Karpas-422 (cell line): ENCODE results near the gene TMEM132E. TPM values are rescaled to one million over a fixed set of nuclear protein-coding genes. Genes with fewer than 3 reads are reported as not detected.

Experiments used
- DNase-seq: peaks from one replicate; pipeline ENCODE4 v3.0.0-alpha.2; 2015
- H2AFZ ChIP-seq: fragments of 200-600 bp; sonication (generic); 2 replicates; pipeline ENCODE4 v1.6.1; 2014; ENCODE audit warnings: antibody characterized with exemption, low read length, mixed read lengths
- H3K27ac ChIP-seq: fragments of 200-600 bp; sonication (generic); 2 replicates; pipeline ENCODE4 v1.5.1; 2014; ENCODE audit warnings: mild to moderate bottlenecking, low read length, moderate library complexity
- H3K27me3 ChIP-seq: fragments of 200-600 bp; sonication (generic); 2 replicates; pipeline ENCODE4 v1.6.1; 2014; ENCODE audit warnings: low read length, mixed read lengths
- H3K36me3 ChIP-seq: fragments of 200-600 bp; sonication (generic); 2 replicates; pipeline ENCODE4 v1.6.1; 2014; ENCODE audit warnings: low read length, mixed read lengths; ENCODE audit not compliant: insufficient read depth
- H3K4me1 ChIP-seq: fragments of 200-600 bp; sonication (generic); 2 replicates; pipeline ENCODE4 v1.6.1; 2014; ENCODE audit warnings: mild to moderate bottlenecking, low read length, mixed read lengths
- H3K4me2 ChIP-seq: fragments of 200-600 bp; sonication (generic); 2 replicates; pipeline ENCODE4 v1.6.1; 2014; ENCODE audit warnings: low read length, low read depth, mild to moderate bottlenecking; ENCODE audit not compliant: poor library complexity, severe bottlenecking
- H3K4me3 ChIP-seq: fragments of 200-600 bp; sonication (generic); 2 replicates; pipeline ENCODE4 v1.5.1; 2014; ENCODE audit warnings: mild to moderate bottlenecking, antibody characterized with exemption, low read length, mixed read lengths
- H3K79me2 ChIP-seq: fragments of 200-600 bp; sonication (generic); 2 replicates; pipeline ENCODE4 v1.6.1; 2014; ENCODE audit warnings: mild to moderate bottlenecking, low read length, mixed read lengths
- H3K9ac ChIP-seq: fragments of 200-600 bp; sonication (generic); 2 replicates; pipeline ENCODE4 v1.6.0; 2014; ENCODE audit warnings: low read length
- H3K9me2 ChIP-seq: fragments of 200-600 bp; sonication (generic), shearing (Covaris generic); replicated peaks from 2 replicates; pipeline ENCODE4 v1.6.0; 2014; ENCODE audit warnings: mild to moderate bottlenecking, low read length, moderate library complexity; ENCODE audit not compliant: insufficient read depth
- H3K9me3 ChIP-seq: fragments of 300-700, 200-600 bp; sonication (generic); 2 replicates; pipeline ENCODE4 v1.6.1; 2014; ENCODE audit warnings: low read length, mixed read lengths
- H4K20me1 ChIP-seq: fragments of 200-600 bp; sonication (generic); 2 replicates; pipeline ENCODE4 v1.6.1; 2014; ENCODE audit warnings: mild to moderate bottlenecking, antibody characterized with exemption, low read length, low read depth; ENCODE audit not compliant: insufficient read depth
- total RNA-seq: library from RNA; depleted of rRNA; stranded (reverse); fragments of >200 nt; shearing (Covaris generic); gene quantifications from 2 replicates; pipeline ENCODE4 v1.2.3, GENCODE V29; 2014; ENCODE audit warnings: low replicate concordance

Gene TMEM132E
- total RNA-seq, 1 experiment from 2014 or later = not detected

DNA sequence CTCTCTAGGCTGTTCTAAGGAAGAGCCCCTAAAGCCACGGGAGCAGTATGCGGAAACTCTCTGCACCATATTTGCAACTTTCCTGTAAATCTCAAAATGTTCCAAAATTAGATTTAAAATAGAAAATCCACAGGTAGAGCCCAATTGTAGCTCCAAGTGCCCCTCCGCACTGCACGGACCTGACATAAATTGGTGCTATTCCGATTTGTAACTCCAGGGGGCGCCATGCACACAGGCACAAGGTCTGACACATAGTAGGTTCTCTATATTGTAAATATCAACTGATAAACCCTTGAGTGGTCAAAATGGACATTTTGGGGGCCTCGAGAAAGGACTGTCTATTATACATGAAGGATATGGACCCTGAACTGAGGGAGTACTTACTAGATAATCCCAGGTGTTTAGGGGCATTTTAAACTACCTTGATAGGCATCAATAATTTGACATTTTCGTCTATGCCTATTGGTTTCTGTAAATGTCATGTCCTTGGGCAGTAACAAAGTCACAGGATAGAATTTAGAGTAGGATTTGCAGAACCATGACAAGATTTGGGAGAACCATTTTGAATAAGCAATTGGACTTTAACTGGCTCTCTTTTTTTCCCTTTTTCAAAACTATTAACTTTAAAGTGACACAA lies 36.6 kb upstream of the TMEM132E start:
- Histone ChIP-seq H3K4me2 (no peak overlapping the region), H3K27me3 (no peaks in the 10 kb centered on the region), H3K4me3 (no peak overlapping the region), H4K20me1 (no peaks in the 10 kb centered on the region), H3K36me3 (no peaks in the 10 kb centered on the region), H3K9me3 (no peaks in the 10 kb centered on the region), H2AFZ (no peak overlapping the region), H3K79me2 (no peaks in the 10 kb centered on the region), H3K9ac (no peak overlapping the region), H3K9me2 (no peaks in the 10 kb centered on the region), H3K4me1 (no peaks in the 10 kb centered on the region), H3K27ac (no peak overlapping the region)
- DNase-seq = peak; percentile 74

DNA sequence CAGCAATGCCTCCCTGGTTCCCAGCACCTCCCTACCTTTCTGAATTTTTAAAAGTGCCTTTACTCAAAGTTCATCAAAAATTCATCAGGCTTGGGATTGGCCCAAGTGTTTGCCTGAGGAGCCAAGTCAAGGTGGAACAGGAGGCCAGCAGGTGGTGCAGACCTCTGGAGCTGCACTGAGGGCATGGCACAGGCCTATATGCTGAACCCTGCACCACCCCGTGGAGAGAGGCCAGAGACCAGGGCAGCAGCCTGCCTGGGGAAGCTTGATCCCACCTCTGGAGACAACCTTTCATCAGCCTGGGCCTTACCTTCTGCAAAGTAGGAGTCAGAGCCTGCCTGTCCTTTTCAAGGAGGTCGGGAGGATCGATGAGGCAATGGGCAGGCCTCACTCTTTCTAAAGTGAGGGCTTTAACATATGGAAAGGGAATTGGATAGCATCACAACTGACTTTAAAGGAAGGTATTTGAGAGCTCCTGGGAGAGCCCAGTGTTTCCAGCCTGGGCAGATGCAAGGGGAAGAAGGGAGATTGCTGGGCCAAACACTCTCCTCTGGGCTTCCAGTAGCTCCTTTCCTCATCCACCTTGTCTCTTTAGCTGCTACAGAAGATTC lies 31.8 kb upstream of the TMEM132E start:
- H3K4me3 ChIP-seq = no peak overlapping the region
- no peaks in the 10 kb centered on the region for H3K9me3 ChIP-seq
- H3K4me2 ChIP-seq = no peak overlapping the region
- DNase-seq = no peak
- H3K27ac ChIP-seq = no peak overlapping the region
- H3K4me1 ChIP-seq = no peaks in the 10 kb centered on the region
- H4K20me1 ChIP-seq = peaks cover 6% of the 10 kb centered on the region
- H3K27me3 ChIP-seq = no peaks in the 10 kb centered on the region
- no peak overlapping the region for H3K9ac ChIP-seq
- H3K9me2 ChIP-seq = no peaks in the 10 kb centered on the region
- no peaks in the 10 kb centered on the region for H3K36me3 ChIP-seq
- no peaks in the 10 kb centered on the region for H3K79me2 ChIP-seq
- no peak overlapping the region for H2AFZ ChIP-seq

DNA sequence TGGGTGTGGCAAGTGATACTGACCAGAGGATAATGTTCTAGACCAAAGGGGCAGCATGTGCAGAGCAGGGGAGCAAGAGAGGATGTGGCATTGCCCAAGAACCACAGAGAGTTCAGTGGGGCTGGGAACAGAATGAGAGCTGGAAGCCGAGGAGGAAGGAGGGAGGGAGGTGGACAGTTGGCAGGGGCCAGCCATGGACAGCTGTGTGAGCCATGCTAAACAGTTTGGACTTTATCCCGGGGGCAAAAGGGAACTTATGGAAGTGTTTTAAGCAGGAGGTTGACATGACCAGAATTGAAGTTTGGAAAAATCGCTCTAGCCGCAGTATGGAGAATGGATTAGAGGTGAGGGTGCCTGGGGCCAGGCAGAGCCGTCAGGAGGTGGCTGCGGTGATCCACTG lies 29.4 kb upstream of the TMEM132E start:
- Histone ChIP-seq H2AFZ (no peak overlapping the region), H3K27ac (no peak overlapping the region), H3K79me2 (no peaks in the 10 kb centered on the region), H3K27me3 (no peaks in the 10 kb centered on the region), H3K9me2 (no peaks in the 10 kb centered on the region), H3K36me3 (no peaks in the 10 kb centered on the region), H3K4me2 (no peak overlapping the region), H3K9me3 (no peaks in the 10 kb centered on the region), H3K4me1 (no peaks in the 10 kb centered on the region), H3K4me3 (no peak overlapping the region), H3K9ac (no peak overlapping the region), H4K20me1 (peaks cover 6% of the 10 kb centered on the region)
- DNase-seq = no peak

DNA sequence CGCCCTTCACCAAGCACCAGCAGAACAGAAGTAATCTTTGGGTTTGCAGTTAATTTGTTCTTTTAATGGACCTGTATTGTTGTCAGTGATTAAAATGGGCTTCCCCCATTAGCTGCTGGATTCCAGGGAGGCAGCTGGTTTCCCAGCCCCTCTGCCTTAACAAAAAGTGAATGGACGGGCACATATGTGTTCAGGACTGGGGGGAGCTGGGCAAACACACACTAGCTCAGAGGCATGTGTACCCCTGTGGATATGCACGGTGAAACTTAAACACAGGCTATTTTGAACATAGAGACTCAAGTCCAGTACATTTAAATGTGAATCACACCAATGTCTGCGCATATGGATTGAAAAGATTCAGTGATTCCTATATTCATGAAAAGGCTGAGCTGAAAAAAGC lies 25.5 kb upstream of the TMEM132E start:
- H3K27ac ChIP-seq = no peak overlapping the region
- H3K79me2 ChIP-seq = no peaks in the 10 kb centered on the region
- H4K20me1 ChIP-seq = peaks cover 6% of the 10 kb centered on the region
- no peaks in the 10 kb centered on the region for H3K36me3 ChIP-seq
- H3K9me3 ChIP-seq = no peaks in the 10 kb centered on the region
- H3K4me1 ChIP-seq = no peaks in the 10 kb centered on the region
- no peaks in the 10 kb centered on the region for H3K9me2 ChIP-seq
- no peak overlapping the region for H3K4me3 ChIP-seq
- H3K9ac ChIP-seq = no peak overlapping the region
- DNase-seq = no peak
- no peak overlapping the region for H2AFZ ChIP-seq
- no peaks in the 10 kb centered on the region for H3K27me3 ChIP-seq
- H3K4me2 ChIP-seq = no peak overlapping the region

DNA sequence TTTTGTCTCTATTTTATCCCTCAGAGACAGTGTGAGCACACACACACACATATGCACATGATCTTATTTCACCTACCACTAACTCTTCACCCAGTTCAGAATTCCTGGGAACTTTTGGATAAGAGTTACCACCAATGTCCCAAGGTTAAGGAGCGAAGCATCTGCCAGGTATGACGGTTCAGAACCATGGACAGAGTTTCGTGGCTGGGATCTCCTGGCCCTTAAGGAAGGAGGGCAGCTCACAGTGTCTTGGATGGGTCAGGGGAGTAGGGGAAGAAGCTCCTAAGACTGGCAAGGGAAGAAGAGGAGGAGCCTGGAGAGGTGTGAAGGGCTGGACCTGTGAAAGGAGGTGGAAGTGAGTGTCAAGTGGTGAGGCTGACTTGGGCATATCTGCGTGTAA lies 23.0 kb upstream of the TMEM132E start:
- Histone ChIP-seq H3K9ac (no peak overlapping the region), H2AFZ (no peak overlapping the region), H3K9me3 (no peaks in the 10 kb centered on the region), H3K27ac (no peak overlapping the region), H3K4me3 (no peak overlapping the region), H3K9me2 (no peaks in the 10 kb centered on the region), H3K4me1 (no peaks in the 10 kb centered on the region), H3K79me2 (no peaks in the 10 kb centered on the region), H3K4me2 (no peak overlapping the region), H4K20me1 (peaks cover 2% of the 10 kb centered on the region; the same call in 1 of the 2 replicates), H3K27me3 (no peaks in the 10 kb centered on the region), H3K36me3 (no peaks in the 10 kb centered on the region)
- no peak for DNase-seq

DNA sequence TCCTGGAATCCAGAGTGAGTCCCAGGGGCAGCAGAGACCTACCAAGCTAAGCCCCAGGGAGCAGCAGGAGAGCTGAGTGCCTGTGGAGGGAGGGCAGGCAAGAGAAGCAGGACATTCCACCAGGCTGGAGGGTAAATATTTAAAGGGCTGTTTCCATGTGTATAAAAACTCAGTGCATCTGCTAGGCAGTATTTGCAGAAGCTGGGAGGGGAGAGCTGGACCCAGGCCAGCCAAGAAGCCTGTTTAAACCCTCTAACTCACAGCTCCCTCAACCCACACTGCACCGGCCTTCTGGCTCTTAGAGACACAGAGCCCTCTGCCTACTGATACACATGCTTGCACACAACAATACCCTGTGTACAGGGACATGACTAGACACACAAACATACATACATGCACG lies 22.5 kb upstream of the TMEM132E start:
- no peaks in the 10 kb centered on the region for H3K79me2 ChIP-seq
- no peak overlapping the region for H3K4me3 ChIP-seq
- H3K36me3 ChIP-seq = no peaks in the 10 kb centered on the region
- H3K9me3 ChIP-seq = no peaks in the 10 kb centered on the region
- no peaks in the 10 kb centered on the region for H4K20me1 ChIP-seq
- no peaks in the 10 kb centered on the region for H3K4me1 ChIP-seq
- no peak overlapping the region for H3K4me2 ChIP-seq
- no peak for DNase-seq
- no peak overlapping the region for H2AFZ ChIP-seq
- no peak overlapping the region for H3K9ac ChIP-seq
- no peaks in the 10 kb centered on the region for H3K27me3 ChIP-seq
- H3K27ac ChIP-seq = no peak overlapping the region
- H3K9me2 ChIP-seq = no peaks in the 10 kb centered on the region

DNA sequence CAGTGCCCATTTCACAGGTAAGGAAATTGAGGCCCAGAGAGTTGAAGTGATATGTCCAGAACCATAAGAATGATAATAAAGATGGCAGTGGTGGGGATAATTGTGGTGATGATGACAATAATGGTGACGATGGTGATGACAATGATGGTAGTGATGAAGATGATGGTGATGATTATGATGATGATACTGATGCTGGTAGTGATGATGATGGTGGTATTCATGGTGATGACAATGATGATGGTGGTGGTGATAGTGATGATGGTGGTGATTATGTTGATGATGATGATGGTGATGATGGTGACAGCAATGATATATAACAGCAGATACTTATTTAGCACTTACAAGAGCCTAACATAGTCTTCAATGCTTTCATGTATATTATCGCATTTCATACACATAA lies 18.1 kb upstream of the TMEM132E start:
- Histone ChIP-seq H3K4me2 (no peak overlapping the region), H2AFZ (no peak overlapping the region), H3K4me3 (no peak overlapping the region), H3K4me1 (no peaks in the 10 kb centered on the region), H3K9ac (no peak overlapping the region), H3K79me2 (no peaks in the 10 kb centered on the region), H3K36me3 (no peaks in the 10 kb centered on the region), H3K9me2 (no peaks in the 10 kb centered on the region), H3K27me3 (no peaks in the 10 kb centered on the region), H3K27ac (no peak overlapping the region), H3K9me3 (no peaks in the 10 kb centered on the region), H4K20me1 (no peaks in the 10 kb centered on the region)
- DNase-seq = no peak

DNA sequence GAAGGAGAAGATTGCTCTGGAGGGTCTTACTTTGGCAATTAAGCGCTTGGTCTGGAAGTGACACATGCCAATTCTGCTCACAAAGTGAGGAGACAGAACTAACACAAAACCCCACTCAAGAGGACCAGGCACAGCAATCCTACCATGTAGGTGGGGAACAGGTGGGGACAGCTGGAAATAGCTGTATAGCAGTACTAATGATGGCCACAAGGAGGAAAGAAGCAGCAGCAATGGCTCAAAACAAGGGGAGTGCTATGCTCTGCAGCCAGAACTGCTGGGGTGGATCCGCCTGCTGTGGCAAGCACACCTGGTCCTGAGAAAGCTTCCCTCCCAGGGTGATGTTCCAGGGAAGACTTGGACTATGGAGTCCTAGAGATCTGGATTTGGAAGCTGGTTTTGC lies 17.0 kb upstream of the TMEM132E start:
- H3K9ac ChIP-seq = no peak overlapping the region
- H3K4me1 ChIP-seq = no peaks in the 10 kb centered on the region
- no peaks in the 10 kb centered on the region for H3K36me3 ChIP-seq
- no peaks in the 10 kb centered on the region for H3K9me2 ChIP-seq
- no peak overlapping the region for H3K27ac ChIP-seq
- H3K4me3 ChIP-seq = no peak overlapping the region
- peak; percentile 71 for DNase-seq
- H3K79me2 ChIP-seq = no peaks in the 10 kb centered on the region
- H2AFZ ChIP-seq = no peak overlapping the region
- H3K4me2 ChIP-seq = no peak overlapping the region
- no peaks in the 10 kb centered on the region for H3K27me3 ChIP-seq
- H3K9me3 ChIP-seq = no peaks in the 10 kb centered on the region
- H4K20me1 ChIP-seq = no peaks in the 10 kb centered on the region
